HepG2 (cell line): ENCODE results near the gene BCAR3. TPM values are rescaled to one million over a fixed set of nuclear protein-coding genes. Genes with fewer than 3 reads are reported as not detected.

Experiments
- BATF2 ChIP-seq: sonication (generic); formaldehyde crosslinking; IDR thresholded peaks from 2 replicates; pipeline ENCODE4 v1.8.0; 2022; ENCODE audit warnings: mild to moderate bottlenecking, missing genetic modification reagents, moderate library complexity
- CSRNP1 ChIP-seq: sonication (generic); formaldehyde crosslinking; IDR thresholded peaks from 2 replicates; pipeline ENCODE4 v1.8.1; 2023; ENCODE audit warnings: mild to moderate bottlenecking, missing genetic modification reagents
- GABPA ChIP-seq, 2 experiments: IDR thresholded peaks; 2 replicates each; pipeline ENCODE4 v1.6.1; 2011 to 2016; ENCODE audit warnings: low read depth in 2 of 2, low read length in 1 of 2, missing biosample characterization in 1 of 2, missing genetic modification characterization in 1 of 2
- HCFC1 ChIP-seq: fragments of 150-350 bp; IDR thresholded peaks from 2 replicates; pipeline ENCODE4 v1.6.1; 2014; ENCODE audit warnings: low read depth, low read length
- HMG20B ChIP-seq: conservative IDR thresholded peaks from 2 replicates; pipeline ENCODE4 v1.6.1; 2016; ENCODE audit warnings: missing genetic modification reagents, missing compliant biosample characterization
- KDM2A ChIP-seq: sonication (generic); formaldehyde crosslinking; IDR thresholded peaks from 2 replicates; pipeline ENCODE4 v1.4.0; 2020; ENCODE audit warnings: low read depth, missing genetic modification reagents, borderline replicate concordance
- KMT2A ChIP-seq: sonication (generic); formaldehyde crosslinking; IDR thresholded peaks from 2 replicates; pipeline ENCODE4 v1.4.0; 2020; ENCODE audit warnings: missing genetic modification reagents
- PHF8 ChIP-seq: sonication (generic); formaldehyde crosslinking; IDR thresholded peaks from 2 replicates; pipeline ENCODE4 v1.5.0; 2020; ENCODE audit warnings: missing genetic modification reagents
- RCOR2 ChIP-seq: IDR thresholded peaks from 2 replicates; pipeline ENCODE4 v1.6.1; 2016; ENCODE audit warnings: missing biosample characterization, missing genetic modification reagents
- SCMH1 ChIP-seq: sonication (generic); formaldehyde crosslinking; IDR thresholded peaks from 2 replicates; pipeline ENCODE4 v1.9.0; 2021; ENCODE audit warnings: missing genetic modification reagents, mild to moderate bottlenecking, borderline replicate concordance
- SUZ12 ChIP-seq: fragments of 150-350 bp; IDR thresholded peaks from 2 replicates; pipeline ENCODE4 v1.6.1; 2014; ENCODE audit warnings: low read depth, low read length
- TOPORS ChIP-seq: sonication (generic); formaldehyde crosslinking; IDR thresholded peaks from 2 replicates; pipeline ENCODE4 v1.8.0; 2023; ENCODE audit warnings: mild to moderate bottlenecking, missing genetic modification reagents
- ZNF143 ChIP-seq: sonication (generic); formaldehyde crosslinking; IDR thresholded peaks from 2 replicates; pipeline ENCODE4 v1.4.0; 2020; ENCODE audit warnings: missing genetic modification reagents
- ZNF263 ChIP-seq: sonication (generic); formaldehyde crosslinking; IDR thresholded peaks from 2 replicates; pipeline ENCODE4 v1.4.0; 2020; ENCODE audit warnings: missing genetic modification reagents
- ZNF296 ChIP-seq: sonication (generic); formaldehyde crosslinking; conservative IDR thresholded peaks from 2 replicates; pipeline ENCODE4 v1.5.0; 2020; ENCODE audit warnings: mild to moderate bottlenecking, missing genetic modification reagents
- ZNF460 ChIP-seq: sonication (generic); formaldehyde crosslinking; IDR thresholded peaks from 2 replicates; pipeline ENCODE4 v1.5.1; 2020; ENCODE audit warnings: missing genetic modification reagents, mild to moderate bottlenecking, borderline replicate concordance
- ZNF543 ChIP-seq: sonication (generic); formaldehyde crosslinking; IDR thresholded peaks from 2 replicates; pipeline ENCODE4 v1.4.0; 2020; ENCODE audit warnings: mild to moderate bottlenecking, missing genetic modification reagents
- ZNF670 ChIP-seq: sonication (generic); formaldehyde crosslinking; IDR thresholded peaks from 2 replicates; pipeline ENCODE4 v1.8.0; 2022; ENCODE audit warnings: mild to moderate bottlenecking, missing genetic modification reagents, borderline replicate concordance
- polyA plus RNA-seq, 8 experiments: library from polyadenylated mRNA; depleted of rRNA in 3 of 8; stranded (reverse) in 7 of 8; unstranded in 1 of 8; fragments of >200 nt; fragmentation: Illumina TruSeq in 4 of 8; extraction: Trizol in 4 of 8; gene quantifications; 2 replicates each; pipeline versions ENCODE4 v1.2.1 to v1.2.3, GENCODE V29; 2011 to 2016; ENCODE audit warnings: low read depth in 4 of 8, missing spikeins in 1 of 8, mixed read lengths in 1 of 8; ENCODE audit not compliant: insufficient read depth in 1 of 8
- total RNA-seq, 5 experiments: library from RNA; depleted of rRNA; stranded (reverse); fragments of >200 nt; fragmentation: Illumina TruSeq; extraction: Trizol; gene quantifications; 2 replicates each; pipeline ENCODE4 v1.2.3, GENCODE V29; 2016; ENCODE audit warnings: low read depth in 1 of 5
- TF ChIP-seq, protein P1 (sequence below): sonication (generic); formaldehyde crosslinking; IDR thresholded peaks from 2 replicates; pipeline ENCODE4 v1.5.0; 2020; ENCODE audit warnings: mild to moderate bottlenecking, missing genetic modification reagents
- TF ChIP-seq, protein P2 (sequence below): sonication (generic); formaldehyde crosslinking; IDR thresholded peaks from 2 replicates; pipeline ENCODE4 v1.4.0; 2020; ENCODE audit warnings: mild to moderate bottlenecking, low read depth, missing genetic modification reagents
- TF ChIP-seq, protein P3 (sequence below): sonication (generic); formaldehyde crosslinking; conservative IDR thresholded peaks from 2 replicates; pipeline ENCODE4 v1.4.0; 2020; ENCODE audit warnings: mild to moderate bottlenecking, missing genetic modification reagents, moderate library complexity

The BCAR3 gene
- total and polyA plus RNA-seq, 2 of the 13 experiments (the other 11 are each of a cell fraction or from before 2014, with no cell fraction given) = 3.6 to 4.8 TPM

DNA sequence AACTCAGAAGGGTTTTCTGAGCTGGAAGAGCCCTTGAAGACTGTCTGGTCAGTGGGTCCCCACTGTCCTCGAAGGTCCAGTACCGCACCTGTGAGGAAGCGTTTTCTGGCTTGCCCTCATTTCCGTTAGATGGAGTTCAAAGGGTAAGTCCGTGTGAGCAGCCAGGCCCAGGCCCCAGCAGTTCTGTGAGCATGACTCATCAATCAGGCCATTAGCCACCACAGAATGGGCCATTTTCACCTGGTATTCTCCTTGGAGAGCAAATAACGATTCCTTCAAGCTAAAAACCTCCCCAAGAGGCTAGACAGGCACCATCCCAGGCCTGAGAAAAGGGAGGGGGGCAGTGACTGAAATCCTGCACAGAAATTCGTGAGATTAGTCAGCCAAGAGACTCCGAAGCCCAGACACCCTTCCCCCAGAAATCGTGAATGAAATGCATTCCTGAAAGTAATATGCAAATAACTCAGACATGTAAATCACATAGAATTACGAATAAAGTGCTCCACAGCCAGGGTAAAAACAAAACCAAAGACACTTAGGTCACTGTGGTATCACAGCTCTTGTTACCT is 66.0 kb downstream of the BCAR3 start (continued):
- TF ChIP-seq ZNF670 (CRISPR knock-in tag) = 0 out of 2 replicates have a peak, but pooled peaks have one; percentile 85
- no peak for TF ChIP-seq GABPA (IDR thresholded peaks at IDR 0.05; ENCODE audit: low read depth, low read length)
- peak; percentile 71 for TF ChIP-seq GABPA (CRISPR knock-in tag; IDR thresholded peaks at IDR 0.05; ENCODE audit: low read depth)
- peak; percentile 73 for TF ChIP-seq KDM2A (CRISPR knock-in tag)
- TF ChIP-seq SUZ12 = no peak
- TF ChIP-seq CSRNP1 (CRISPR knock-in tag) = no peak
- TF ChIP-seq HCFC1 = no peak
- TF ChIP-seq BATF2 (CRISPR knock-in tag) = no peak
- peak; percentile 95 for TF ChIP-seq ZNF296 (CRISPR knock-in tag)
- TF ChIP-seq PHF8 = 0 out of 2 replicates have a peak, but pooled peaks have one; percentile 42
- TF ChIP-seq RCOR2 = no peak; the same call in 1 of the 2 replicates
- TF ChIP-seq KMT2A = no peak
- TF ChIP-seq HMG20B = no peak
- TF ChIP-seq, protein P1, sequence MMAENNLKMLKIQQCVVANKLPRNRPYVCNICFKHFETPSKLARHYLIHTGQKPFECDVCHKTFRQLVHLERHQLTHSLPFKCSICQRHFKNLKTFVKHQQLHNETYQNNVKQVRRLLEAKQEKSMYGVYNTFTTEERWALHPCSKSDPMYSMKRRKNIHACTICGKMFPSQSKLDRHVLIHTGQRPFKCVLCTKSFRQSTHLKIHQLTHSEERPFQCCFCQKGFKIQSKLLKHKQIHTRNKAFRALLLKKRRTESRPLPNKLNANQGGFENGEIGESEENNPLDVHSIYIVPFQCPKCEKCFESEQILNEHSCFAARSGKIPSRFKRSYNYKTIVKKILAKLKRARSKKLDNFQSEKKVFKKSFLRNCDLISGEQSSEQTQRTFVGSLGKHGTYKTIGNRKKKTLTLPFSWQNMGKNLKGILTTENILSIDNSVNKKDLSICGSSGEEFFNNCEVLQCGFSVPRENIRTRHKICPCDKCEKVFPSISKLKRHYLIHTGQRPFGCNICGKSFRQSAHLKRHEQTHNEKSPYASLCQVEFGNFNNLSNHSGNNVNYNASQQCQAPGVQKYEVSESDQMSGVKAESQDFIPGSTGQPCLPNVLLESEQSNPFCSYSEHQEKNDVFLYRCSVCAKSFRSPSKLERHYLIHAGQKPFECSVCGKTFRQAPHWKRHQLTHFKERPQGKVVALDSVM = no peak
- TF ChIP-seq ZNF143 = no peak
- no peak; the same call in 1 of the 2 replicates for TF ChIP-seq ZNF263 (CRISPR knock-in tag)
- TF ChIP-seq, protein P2, sequence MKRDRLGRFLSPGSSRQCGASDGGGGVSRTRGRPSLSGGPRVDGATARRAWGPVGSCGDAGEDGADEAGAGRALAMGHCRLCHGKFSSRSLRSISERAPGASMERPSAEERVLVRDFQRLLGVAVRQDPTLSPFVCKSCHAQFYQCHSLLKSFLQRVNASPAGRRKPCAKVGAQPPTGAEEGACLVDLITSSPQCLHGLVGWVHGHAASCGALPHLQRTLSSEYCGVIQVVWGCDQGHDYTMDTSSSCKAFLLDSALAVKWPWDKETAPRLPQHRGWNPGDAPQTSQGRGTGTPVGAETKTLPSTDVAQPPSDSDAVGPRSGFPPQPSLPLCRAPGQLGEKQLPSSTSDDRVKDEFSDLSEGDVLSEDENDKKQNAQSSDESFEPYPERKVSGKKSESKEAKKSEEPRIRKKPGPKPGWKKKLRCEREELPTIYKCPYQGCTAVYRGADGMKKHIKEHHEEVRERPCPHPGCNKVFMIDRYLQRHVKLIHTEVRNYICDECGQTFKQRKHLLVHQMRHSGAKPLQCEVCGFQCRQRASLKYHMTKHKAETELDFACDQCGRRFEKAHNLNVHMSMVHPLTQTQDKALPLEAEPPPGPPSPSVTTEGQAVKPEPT (CRISPR knock-in tag) = no peak
- no peak for TF ChIP-seq ZNF460
- TF ChIP-seq ZNF543 = no peak
- no peak for TF ChIP-seq TOPORS (CRISPR knock-in tag)
- TF ChIP-seq, protein P3, sequence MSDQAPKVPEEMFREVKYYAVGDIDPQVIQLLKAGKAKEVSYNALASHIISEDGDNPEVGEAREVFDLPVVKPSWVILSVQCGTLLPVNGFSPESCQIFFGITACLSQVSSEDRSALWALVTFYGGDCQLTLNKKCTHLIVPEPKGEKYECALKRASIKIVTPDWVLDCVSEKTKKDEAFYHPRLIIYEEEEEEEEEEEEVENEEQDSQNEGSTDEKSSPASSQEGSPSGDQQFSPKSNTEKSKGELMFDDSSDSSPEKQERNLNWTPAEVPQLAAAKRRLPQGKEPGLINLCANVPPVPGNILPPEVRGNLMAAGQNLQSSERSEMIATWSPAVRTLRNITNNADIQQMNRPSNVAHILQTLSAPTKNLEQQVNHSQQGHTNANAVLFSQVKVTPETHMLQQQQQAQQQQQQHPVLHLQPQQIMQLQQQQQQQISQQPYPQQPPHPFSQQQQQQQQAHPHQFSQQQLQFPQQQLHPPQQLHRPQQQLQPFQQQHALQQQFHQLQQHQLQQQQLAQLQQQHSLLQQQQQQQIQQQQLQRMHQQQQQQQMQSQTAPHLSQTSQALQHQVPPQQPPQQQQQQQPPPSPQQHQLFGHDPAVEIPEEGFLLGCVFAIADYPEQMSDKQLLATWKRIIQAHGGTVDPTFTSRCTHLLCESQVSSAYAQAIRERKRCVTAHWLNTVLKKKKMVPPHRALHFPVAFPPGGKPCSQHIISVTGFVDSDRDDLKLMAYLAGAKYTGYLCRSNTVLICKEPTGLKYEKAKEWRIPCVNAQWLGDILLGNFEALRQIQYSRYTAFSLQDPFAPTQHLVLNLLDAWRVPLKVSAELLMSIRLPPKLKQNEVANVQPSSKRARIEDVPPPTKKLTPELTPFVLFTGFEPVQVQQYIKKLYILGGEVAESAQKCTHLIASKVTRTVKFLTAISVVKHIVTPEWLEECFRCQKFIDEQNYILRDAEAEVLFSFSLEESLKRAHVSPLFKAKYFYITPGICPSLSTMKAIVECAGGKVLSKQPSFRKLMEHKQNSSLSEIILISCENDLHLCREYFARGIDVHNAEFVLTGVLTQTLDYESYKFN (CRISPR knock-in tag) = peak; percentile 65
- TF ChIP-seq SCMH1 = no peak
